Transverse colon (tissue), 4 donors: Measurements from ENCODE around the gene HGFAC.

Source experiments
- EP300 ChIP-seq: sonication (generic); formaldehyde crosslinking; IDR thresholded peaks from one replicate; pipeline ENCODE4 v1.6.1; 2017; ENCODE audit warnings: antibody characterized with exemption, low read depth
- POLR2A ChIP-seq: fragments of 450-650 bp; IDR thresholded peaks from one replicate; pipeline ENCODE4 v1.6.1; 2016; ENCODE audit warnings: antibody characterized with exemption, mild to moderate bottlenecking, moderate library complexity
- POLR2AphosphoS5 ChIP-seq, 3 donors: sonication (generic); formaldehyde crosslinking; IDR thresholded peaks; one replicate each; pipeline ENCODE4 v1.6.1; 2016; ENCODE audit warnings: antibody characterized with exemption in 3 of 3
- TF ChIP-seq, protein P1 (sequence below), 5 experiments: fragments of 200-600 bp in 3 of 5; fragments of 450-650 bp in 2 of 5; sonication (generic) in 3 of 5; IDR thresholded peaks; 1 replicate in 2 of 5; 2 replicates in 3 of 5; pipeline ENCODE4 v1.5.1; 2016 to 2017; ENCODE audit warnings: antibody characterized with exemption in 5 of 5, inconsistent platforms in 3 of 5, mild to moderate bottlenecking in 2 of 5, moderate library complexity in 1 of 5

DNA sequence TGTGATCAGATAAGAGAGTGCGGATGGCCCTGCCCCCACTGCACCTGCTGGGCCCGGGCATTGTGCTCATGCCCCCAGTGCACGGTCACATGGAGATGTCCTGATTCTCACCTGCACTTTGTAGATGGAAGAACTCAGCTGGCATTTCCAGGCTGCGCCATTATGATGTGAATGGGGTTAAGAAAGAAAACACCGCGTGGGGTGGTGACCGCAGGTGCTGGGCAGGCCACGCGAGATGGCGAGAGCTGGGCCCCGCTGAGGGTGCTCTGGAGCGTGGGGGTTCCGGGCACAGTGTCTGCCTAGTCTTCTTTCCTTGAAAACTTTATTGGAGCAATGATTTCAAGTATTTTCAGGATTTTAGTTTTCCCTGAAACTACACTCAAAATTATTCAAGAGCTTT is 17.8 kb upstream of the HGFAC start:
- no peak for TF ChIP-seq POLR2AphosphoS5 (IDR thresholded peaks at IDR 0.05)
- TF ChIP-seq EP300, result no peak
- TF ChIP-seq, protein P1, sequence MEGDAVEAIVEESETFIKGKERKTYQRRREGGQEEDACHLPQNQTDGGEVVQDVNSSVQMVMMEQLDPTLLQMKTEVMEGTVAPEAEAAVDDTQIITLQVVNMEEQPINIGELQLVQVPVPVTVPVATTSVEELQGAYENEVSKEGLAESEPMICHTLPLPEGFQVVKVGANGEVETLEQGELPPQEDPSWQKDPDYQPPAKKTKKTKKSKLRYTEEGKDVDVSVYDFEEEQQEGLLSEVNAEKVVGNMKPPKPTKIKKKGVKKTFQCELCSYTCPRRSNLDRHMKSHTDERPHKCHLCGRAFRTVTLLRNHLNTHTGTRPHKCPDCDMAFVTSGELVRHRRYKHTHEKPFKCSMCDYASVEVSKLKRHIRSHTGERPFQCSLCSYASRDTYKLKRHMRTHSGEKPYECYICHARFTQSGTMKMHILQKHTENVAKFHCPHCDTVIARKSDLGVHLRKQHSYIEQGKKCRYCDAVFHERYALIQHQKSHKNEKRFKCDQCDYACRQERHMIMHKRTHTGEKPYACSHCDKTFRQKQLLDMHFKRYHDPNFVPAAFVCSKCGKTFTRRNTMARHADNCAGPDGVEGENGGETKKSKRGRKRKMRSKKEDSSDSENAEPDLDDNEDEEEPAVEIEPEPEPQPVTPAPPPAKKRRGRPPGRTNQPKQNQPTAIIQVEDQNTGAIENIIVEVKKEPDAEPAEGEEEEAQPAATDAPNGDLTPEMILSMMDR (IDR thresholded peaks at IDR 0.05), result no peak
- TF ChIP-seq POLR2A, result no peak
